Measurements from ENCODE around the gene TMEM91. TPM values are rescaled to one million over a fixed set of nuclear protein-coding genes. Genes with fewer than 3 reads are reported as not detected.
A peak's percentile ranks its signal among the peaks of the same experiment; 100 is the strongest.

TMEM91 gene
- total RNA-seq, 1 donor = 6.2 TPM

DNA sequence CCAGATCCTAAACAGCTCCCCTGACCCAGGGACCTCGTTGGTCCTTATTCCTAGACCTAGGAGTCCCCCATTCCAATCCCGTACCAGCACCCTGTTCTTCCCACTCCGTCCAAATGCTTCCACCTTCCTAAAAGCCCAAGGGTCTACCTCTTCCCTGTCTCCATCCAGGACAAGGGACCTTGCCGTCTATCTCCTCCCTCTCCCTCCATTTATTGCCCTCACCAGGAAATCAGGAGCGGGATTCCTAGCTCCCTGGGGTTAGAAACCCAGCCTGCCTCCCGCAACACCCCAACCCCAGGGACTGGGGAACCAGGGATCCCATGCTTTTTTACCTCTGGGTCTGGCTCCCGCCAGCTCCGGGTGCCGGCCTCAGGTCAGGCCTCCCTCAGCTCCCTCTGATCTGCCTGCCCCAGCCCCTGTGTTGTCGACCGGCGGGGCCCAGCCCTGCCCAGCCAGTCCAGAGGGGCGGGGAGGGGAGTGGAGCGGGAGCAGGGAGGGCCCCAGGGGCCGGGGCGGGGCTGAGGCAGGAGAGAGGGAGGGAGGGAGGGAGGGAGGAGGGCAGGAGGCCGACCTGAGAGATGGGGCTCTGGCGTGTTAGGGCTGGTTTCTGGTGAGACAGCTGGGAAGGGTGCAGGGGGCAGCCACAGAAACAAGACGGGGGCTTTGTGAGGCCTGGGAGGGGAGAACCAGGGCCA is 50.8 kb downstream of the TMEM91 start, which contains the start of gene B3GNT8:
Gene B3GNT8 (minus strand): TSS at position 423 of the 695 bp plus-strand sequence. CDS start 596 bp downstream, outside the sequence.
- TF ChIP-seq, protein P1, sequence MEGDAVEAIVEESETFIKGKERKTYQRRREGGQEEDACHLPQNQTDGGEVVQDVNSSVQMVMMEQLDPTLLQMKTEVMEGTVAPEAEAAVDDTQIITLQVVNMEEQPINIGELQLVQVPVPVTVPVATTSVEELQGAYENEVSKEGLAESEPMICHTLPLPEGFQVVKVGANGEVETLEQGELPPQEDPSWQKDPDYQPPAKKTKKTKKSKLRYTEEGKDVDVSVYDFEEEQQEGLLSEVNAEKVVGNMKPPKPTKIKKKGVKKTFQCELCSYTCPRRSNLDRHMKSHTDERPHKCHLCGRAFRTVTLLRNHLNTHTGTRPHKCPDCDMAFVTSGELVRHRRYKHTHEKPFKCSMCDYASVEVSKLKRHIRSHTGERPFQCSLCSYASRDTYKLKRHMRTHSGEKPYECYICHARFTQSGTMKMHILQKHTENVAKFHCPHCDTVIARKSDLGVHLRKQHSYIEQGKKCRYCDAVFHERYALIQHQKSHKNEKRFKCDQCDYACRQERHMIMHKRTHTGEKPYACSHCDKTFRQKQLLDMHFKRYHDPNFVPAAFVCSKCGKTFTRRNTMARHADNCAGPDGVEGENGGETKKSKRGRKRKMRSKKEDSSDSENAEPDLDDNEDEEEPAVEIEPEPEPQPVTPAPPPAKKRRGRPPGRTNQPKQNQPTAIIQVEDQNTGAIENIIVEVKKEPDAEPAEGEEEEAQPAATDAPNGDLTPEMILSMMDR (IDR thresholded peaks at IDR 0.05; ENCODE audit: extremely low read depth, low read depth, low read length) = no peak
- Histone ChIP-seq H3K9me3 (ENCODE audit: low read depth, low read length) (no peaks in the 10 kb centered on the region), H3K27ac (ENCODE audit: low read depth, low read length) (no peak within 1 kb of the TSS), H3K4me1 (ENCODE audit: insufficient read depth, low read length) (peaks cover 4% of the 10 kb centered on the region), H3K4me2 (ENCODE audit: insufficient read depth, low read length) (peak within 1 kb of the TSS; percentile 55), H3K36me3 (ENCODE audit: insufficient read depth, low read length) (peaks cover 12% of the 10 kb centered on the region), H3K79me2 (ENCODE audit: insufficient read depth, low read length) (no peaks in the 10 kb centered on the region), H3K27me3 (ENCODE audit: insufficient read depth, low read length) (no peaks in the 10 kb centered on the region), H3K4me3 (ENCODE audit: insufficient read depth, low read length) (peak within 1 kb of the TSS; percentile 42), H2AFZ (ENCODE audit: low read length) (no peak within 1 kb of the TSS), H4K20me1 (ENCODE audit: insufficient read depth, low read length) (peaks cover 7% of the 10 kb centered on the region)
- DNase-seq (ENCODE audit: insufficient read length, low spot score, missing footprints) = peak; percentile 86

DNA sequence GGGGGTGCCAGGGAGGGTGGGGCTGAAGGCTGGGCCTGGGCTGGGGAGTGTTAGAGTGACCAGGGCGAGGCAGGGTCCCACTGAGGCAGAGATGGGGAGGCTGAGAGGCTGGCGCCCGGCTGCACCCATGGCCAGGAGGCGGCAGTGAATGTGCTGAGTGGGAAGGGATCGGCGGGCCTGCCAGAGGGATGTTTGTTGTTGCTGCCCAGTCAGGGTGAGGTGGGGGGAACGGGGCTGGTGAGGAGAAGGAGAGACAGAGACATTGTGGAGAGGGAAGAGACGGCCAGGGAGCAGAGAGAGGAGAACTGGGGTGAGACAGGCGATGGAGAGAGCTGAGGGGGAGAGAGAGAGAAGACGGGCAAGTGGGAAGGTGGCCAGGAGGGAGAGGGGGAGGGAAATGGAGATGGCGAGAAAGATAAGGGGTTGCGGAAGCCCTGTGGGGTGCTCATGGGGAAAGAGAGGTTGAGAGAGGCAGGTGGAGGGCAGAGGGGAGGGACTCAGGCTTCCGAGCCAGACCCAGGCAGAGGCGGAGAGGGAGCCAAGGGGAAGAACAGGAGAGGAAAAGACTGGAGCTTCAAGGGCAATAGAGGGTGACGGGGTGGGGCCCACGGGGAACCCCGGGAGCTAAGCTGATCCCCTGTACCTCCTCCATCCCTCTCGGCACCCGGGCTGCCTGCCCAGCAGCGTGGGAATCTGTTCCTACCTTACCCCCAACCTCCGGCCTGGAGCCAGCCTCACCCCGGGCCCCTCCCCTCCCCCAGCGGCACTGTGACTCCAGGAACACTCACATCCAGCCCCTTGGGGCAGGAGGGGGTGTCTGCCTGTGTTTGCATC is 51.5 kb downstream of the TMEM91 start:
- Histone ChIP-seq H3K79me2 (ENCODE audit: insufficient read depth, low read length) (no peaks in the 10 kb centered on the region), H3K9me3 (ENCODE audit: low read depth, low read length) (no peaks in the 10 kb centered on the region), H3K4me2 (ENCODE audit: insufficient read depth, low read length) (peak overlapping the region; percentile 55), H2AFZ (ENCODE audit: low read length) (no peak overlapping the region), H4K20me1 (ENCODE audit: insufficient read depth, low read length) (peaks cover 7% of the 10 kb centered on the region), H3K4me3 (ENCODE audit: insufficient read depth, low read length) (no peak overlapping the region), H3K27me3 (ENCODE audit: insufficient read depth, low read length) (no peaks in the 10 kb centered on the region), H3K4me1 (ENCODE audit: insufficient read depth, low read length) (peaks cover 4% of the 10 kb centered on the region), H3K36me3 (ENCODE audit: insufficient read depth, low read length) (peaks cover 12% of the 10 kb centered on the region), H3K27ac (ENCODE audit: low read depth, low read length) (no peak overlapping the region)
- TF ChIP-seq, protein P1 (IDR thresholded peaks at IDR 0.05; ENCODE audit: extremely low read depth, low read depth, low read length) = no peak
- peak; percentile 87 for DNase-seq (ENCODE audit: insufficient read length, low spot score, missing footprints)

DNA sequence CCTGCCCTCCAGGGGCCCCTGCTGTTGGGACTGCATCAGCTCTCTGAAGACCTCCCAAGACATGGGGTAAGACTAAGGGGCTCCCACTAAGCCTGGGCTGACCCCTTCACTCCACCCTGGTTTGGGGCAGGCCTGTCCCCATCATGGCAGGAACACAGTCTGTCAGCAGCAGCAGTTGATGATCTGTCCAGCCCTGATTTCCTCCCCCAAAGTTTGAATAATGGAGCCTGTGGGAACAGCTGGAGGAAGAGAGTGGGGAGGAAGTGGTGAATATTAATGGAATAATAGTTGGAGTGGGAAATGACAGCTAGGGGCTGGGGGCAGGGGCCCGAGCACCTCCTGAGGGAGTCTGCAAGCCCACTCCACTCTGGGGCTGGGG is 52.1 kb downstream of the TMEM91 start:
- Histone ChIP-seq H3K27ac (ENCODE audit: low read depth, low read length) (no peak overlapping the region), H3K27me3 (ENCODE audit: insufficient read depth, low read length) (no peaks in the 10 kb centered on the region), H3K4me3 (ENCODE audit: insufficient read depth, low read length) (no peak overlapping the region), H4K20me1 (ENCODE audit: insufficient read depth, low read length) (peaks cover 7% of the 10 kb centered on the region), H3K9me3 (ENCODE audit: low read depth, low read length) (no peaks in the 10 kb centered on the region), H3K4me1 (ENCODE audit: insufficient read depth, low read length) (peaks cover 4% of the 10 kb centered on the region), H3K79me2 (ENCODE audit: insufficient read depth, low read length) (no peaks in the 10 kb centered on the region), H3K36me3 (ENCODE audit: insufficient read depth, low read length) (peaks cover 11% of the 10 kb centered on the region), H3K4me2 (ENCODE audit: insufficient read depth, low read length) (no peak overlapping the region), H2AFZ (ENCODE audit: low read length) (no peak overlapping the region)
- TF ChIP-seq, protein P1 (IDR thresholded peaks at IDR 0.05; ENCODE audit: extremely low read depth, low read depth, low read length) = no peak
- DNase-seq (ENCODE audit: insufficient read length, low spot score, missing footprints) = peak; percentile 76

DNA sequence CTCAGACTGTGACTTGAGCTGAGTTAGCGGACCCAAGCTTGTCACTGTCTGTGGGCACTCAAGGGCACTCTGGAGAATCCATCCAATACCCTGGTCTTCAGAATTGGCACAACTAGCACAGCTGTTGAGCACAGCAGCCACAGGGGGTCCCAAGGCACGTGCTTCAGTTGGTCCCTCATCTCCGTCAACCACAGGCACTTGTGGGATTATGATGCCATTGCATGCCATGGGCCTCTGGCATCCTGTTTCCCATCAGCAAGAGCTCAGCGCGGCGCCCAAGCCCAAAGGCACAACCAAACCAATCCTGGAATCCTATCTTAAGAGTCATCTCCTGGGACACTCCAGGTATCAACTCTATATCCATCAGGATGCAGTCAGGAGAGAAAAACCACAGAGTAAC is 54.6 kb downstream of the TMEM91 start:
- Histone ChIP-seq H3K4me3 (ENCODE audit: insufficient read depth, low read length) (no peak overlapping the region), H3K4me2 (ENCODE audit: insufficient read depth, low read length) (no peak overlapping the region), H3K4me1 (ENCODE audit: insufficient read depth, low read length) (peaks cover 4% of the 10 kb centered on the region), H4K20me1 (ENCODE audit: insufficient read depth, low read length) (peaks cover 7% of the 10 kb centered on the region), H3K27ac (ENCODE audit: low read depth, low read length) (no peak overlapping the region), H2AFZ (ENCODE audit: low read length) (no peak overlapping the region), H3K36me3 (ENCODE audit: insufficient read depth, low read length) (peaks cover 11% of the 10 kb centered on the region), H3K9me3 (ENCODE audit: low read depth, low read length) (no peaks in the 10 kb centered on the region), H3K27me3 (ENCODE audit: insufficient read depth, low read length) (no peaks in the 10 kb centered on the region), H3K79me2 (ENCODE audit: insufficient read depth, low read length) (no peaks in the 10 kb centered on the region)
- DNase-seq (ENCODE audit: insufficient read length, low spot score, missing footprints) = peak; percentile 65
- TF ChIP-seq, protein P1 (IDR thresholded peaks at IDR 0.05; ENCODE audit: extremely low read depth, low read depth, low read length) = no peak
